OCI-LY3 (cell line): ENCODE data around the gene RBFA.

ENCODE experiments used
- H2AFZ ChIP-seq: fragments of 200-600, 300-600 bp; shearing (Covaris generic); 2 replicates; pipeline ENCODE4 v1.6.0; 2014; ENCODE audit warnings: antibody characterized with exemption, low read depth, low read length
- H3K27ac ChIP-seq: fragments of 200-600, 300-600 bp; sonication (generic); 2 replicates; pipeline ENCODE4 v1.5.1; 2014; ENCODE audit warnings: mild to moderate bottlenecking, low read length, moderate library complexity, mixed read lengths
- H3K27me3 ChIP-seq: fragments of 200-600, 300-600 bp; sonication (generic); 2 replicates; pipeline ENCODE4 v1.6.1; 2014; ENCODE audit warnings: low read depth, low read length, mixed read lengths
- H3K36me3 ChIP-seq: fragments of 200-600, 300-600 bp; sonication (generic); replicated peaks from 2 replicates; pipeline ENCODE3; 2014; ENCODE audit warnings: low read depth, low read length, mixed read lengths
- H3K4me1 ChIP-seq: fragments of 300-600, 200-600 bp; sonication (generic); 2 replicates; pipeline ENCODE4 v1.6.1; 2014; ENCODE audit warnings: low read length, mixed read lengths
- H3K4me2 ChIP-seq: fragments of 200-600, 300-600 bp; sonication (generic); 2 replicates; pipeline ENCODE4 v1.6.1; 2014; ENCODE audit warnings: low read length, mixed read lengths
- H3K4me3 ChIP-seq: fragments of 300-600, 200-600 bp; sonication (generic); 2 replicates; pipeline ENCODE4 v1.5.1; 2014; ENCODE audit warnings: antibody characterized with exemption, mild to moderate bottlenecking, low read length, moderate library complexity
- H3K79me2 ChIP-seq: fragments of 300-600, 200-600 bp; shearing (Covaris generic); 2 replicates; pipeline ENCODE4 v1.6.1; 2014; ENCODE audit warnings: mild to moderate bottlenecking, low read length, mixed read lengths
- H3K9ac ChIP-seq: fragments of 300-600, 200-600 bp; shearing (Covaris generic); 2 replicates; pipeline ENCODE4 v1.6.0; 2014; ENCODE audit warnings: mild to moderate bottlenecking, low read length, moderate library complexity
- H3K9me3 ChIP-seq: fragments of 200-600, 300-600 bp; shearing (Covaris generic); 2 replicates; pipeline ENCODE4 v1.6.1; 2014; ENCODE audit warnings: low read length, mixed read lengths; ENCODE audit not compliant: insufficient read depth
- H4K20me1 ChIP-seq: fragments of 200-600, 300-600 bp; sonication (generic); 2 replicates; pipeline ENCODE4 v1.6.1; 2016; ENCODE audit warnings: low read length, mixed read lengths; ENCODE audit not compliant: insufficient read depth
- EZH2phosphoT487 ChIP-seq: fragments of 200-600 bp; shearing (Covaris generic); IDR thresholded peaks from 2 replicates; pipeline ENCODE4 v1.6.1; 2018; ENCODE audit warnings: antibody characterized with exemption, mixed run types, low read depth
- TF ChIP-seq, protein P1 (sequence below): fragments of 200-600, 300-600 bp; sonication (generic); IDR thresholded peaks from 2 replicates; pipeline ENCODE4 v1.5.1; 2014; ENCODE audit warnings: antibody characterized with exemption, low read length, low read depth

Gene RBFA

DNA sequence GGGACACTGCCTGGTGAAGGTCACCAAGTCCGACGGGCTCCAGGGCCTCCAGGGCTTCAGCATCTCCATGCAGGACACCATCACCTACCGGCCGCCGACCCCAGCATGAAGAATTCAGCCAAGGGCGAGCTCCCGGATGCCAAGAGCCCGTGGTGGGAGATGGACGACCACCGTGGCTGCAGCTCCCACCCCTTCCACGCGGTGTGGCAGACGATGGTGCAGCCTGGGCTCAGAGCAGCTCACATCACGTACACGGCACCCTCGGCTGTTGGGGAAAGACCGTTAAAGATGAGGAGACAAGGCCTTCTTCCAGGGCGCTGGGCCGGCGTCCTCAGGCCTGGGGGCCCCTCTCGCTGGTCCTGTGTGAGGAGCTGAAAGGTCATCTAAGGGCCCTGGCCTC, 43.6 kb downstream of the RBFA start:
- Histone ChIP-seq H3K36me3 (no peaks in the 10 kb centered on the region), H3K27me3 (no peaks in the 10 kb centered on the region), H3K9me3 (no peaks in the 10 kb centered on the region), H3K4me3 (no peak overlapping the region), H3K4me2 (no peak overlapping the region), H3K9ac (no peak overlapping the region), H3K27ac (no peak overlapping the region), H3K79me2 (no peaks in the 10 kb centered on the region), H4K20me1 (no peaks in the 10 kb centered on the region), H3K4me1 (no peaks in the 10 kb centered on the region), H2AFZ (no peak overlapping the region)
- TF ChIP-seq EZH2phosphoT487, result no peak
- TF ChIP-seq, protein P1, sequence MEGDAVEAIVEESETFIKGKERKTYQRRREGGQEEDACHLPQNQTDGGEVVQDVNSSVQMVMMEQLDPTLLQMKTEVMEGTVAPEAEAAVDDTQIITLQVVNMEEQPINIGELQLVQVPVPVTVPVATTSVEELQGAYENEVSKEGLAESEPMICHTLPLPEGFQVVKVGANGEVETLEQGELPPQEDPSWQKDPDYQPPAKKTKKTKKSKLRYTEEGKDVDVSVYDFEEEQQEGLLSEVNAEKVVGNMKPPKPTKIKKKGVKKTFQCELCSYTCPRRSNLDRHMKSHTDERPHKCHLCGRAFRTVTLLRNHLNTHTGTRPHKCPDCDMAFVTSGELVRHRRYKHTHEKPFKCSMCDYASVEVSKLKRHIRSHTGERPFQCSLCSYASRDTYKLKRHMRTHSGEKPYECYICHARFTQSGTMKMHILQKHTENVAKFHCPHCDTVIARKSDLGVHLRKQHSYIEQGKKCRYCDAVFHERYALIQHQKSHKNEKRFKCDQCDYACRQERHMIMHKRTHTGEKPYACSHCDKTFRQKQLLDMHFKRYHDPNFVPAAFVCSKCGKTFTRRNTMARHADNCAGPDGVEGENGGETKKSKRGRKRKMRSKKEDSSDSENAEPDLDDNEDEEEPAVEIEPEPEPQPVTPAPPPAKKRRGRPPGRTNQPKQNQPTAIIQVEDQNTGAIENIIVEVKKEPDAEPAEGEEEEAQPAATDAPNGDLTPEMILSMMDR, result no peak
